Non-pigmented ciliary epithelial cell (primary cell): Measurements from ENCODE around the gene CEACAM3.
A peak's percentile ranks its signal among the peaks of the same experiment; 100 is the strongest.

ENCODE experiments used
- DNase-seq: peaks from one replicate; pipeline ENCODE4 v3.0.0-alpha.2; 2010; ENCODE audit warnings: low read depth

Gene CEACAM3

GRCh38 chr19:41845001-41845050 lies 48.4 kb downstream of the CEACAM3 start, which contains the start of gene DMRTC2:
Gene DMRTC2, plus strand, starts transcription at chr19:41845042. Its CDS starts 2,387 bp downstream, at chr19:41847429.
- no peak for DNase-seq

DNA sequence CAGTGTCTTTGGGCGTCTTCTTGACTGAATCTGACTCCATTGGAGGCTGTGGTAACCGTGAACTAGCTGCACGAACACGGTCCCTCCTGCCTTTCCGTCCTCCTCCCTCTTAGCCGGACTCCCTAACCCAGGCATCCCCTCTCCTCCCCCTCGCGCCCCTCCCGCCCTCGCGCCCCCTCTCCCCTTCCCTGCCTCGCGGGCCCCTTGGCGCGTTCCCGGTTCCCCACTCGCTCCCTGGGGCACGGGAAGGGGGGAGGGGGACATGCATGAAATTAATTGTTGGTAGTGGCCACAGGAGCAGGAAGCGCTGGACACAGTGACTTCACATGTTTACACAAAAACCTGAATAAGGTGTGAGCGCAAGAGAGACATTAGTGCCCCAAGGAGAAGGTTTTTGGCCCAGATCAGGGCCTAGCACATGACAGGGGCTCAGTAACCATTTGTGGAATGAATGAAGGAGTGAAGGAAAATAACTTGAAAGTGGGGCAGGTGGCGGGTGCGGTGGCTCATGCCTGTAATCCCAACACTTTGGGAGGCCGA lies 48.7 kb downstream of the CEACAM3 start:
- DNase-seq = no peak

- DNase-seq = no peak
Observed at GRCh38 chr19:41847351-41848105, 51.1 kb downstream of the CEACAM3 start.

DNA sequence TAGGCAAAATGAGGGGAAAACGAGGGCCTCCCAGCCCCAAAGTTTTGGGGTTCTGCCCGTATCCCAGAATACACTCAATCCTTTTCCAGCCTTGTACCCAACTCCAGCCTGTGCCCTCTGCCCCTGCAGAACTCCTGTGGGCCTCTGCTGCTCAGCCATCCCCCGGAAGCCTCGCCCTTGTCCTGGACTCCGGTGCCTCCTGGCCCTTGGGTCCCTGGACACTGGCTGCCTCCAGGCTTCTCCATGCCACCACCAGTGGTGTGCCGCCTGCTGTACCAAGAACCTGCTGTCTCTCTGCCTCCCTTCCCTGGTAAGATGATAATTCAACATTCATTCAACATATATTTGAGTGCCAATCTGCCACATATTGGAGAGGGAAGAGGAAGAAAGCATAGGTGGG lies 52.3 kb downstream of the CEACAM3 start:
- DNase-seq = no peak

GRCh38 chr19:41849067-41849466 lies 52.7 kb downstream of the CEACAM3 start:
- DNase-seq = no peak

GRCh38 chr19:41850381-41850780 lies 54.0 kb downstream of the CEACAM3 start:
- DNase-seq = no peak

DNA sequence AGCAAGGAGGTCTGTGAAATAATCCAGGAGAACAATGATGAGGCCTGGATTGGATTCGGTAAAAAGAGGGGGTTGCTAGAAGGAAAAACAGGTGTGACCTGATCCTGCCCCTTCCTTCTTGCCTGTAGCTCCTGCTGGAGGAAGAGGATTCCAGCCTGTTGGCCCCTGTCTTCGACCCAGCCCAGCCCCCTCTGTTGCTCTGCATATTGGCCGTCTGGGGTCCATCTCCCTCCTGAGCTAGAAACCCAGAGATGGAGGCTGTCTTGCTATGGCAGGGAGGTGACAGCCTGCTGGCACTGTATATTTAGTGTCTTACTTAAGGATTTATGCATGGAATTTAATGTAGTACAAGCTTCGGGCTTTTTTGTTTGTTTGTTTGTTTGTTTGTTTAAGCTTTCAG lies 55.1 kb downstream of the CEACAM3 start:
- DNase-seq = no peak

DNA sequence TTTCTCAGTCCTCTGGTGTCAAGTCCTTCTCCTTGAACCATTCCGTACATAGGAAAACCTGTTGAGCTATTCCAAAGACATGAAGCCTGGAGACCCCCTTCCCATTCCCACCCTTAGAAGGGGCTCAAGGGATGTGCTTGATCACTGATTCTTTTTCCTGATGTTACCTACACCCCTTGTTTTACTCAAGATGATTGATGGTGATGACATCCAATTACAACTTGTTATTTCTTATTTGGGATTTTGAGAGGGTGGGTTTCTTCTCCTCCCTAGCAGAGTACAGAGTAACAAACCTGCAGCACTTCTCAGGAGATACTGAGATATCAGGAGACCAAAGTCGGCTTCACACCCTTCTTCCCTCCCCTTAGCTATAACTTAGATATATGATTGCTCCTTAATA lies 57.0 kb downstream of the CEACAM3 start:
- no peak for DNase-seq

GRCh38 chr19:41853768-41854167 lies 57.4 kb downstream of the CEACAM3 start:
- no peak for DNase-seq

GRCh38 chr19:41859213-41859617 lies 62.8 kb downstream of the CEACAM3 start:
- DNase-seq = no peak

- DNase-seq = peak; percentile 90
Observed at GRCh38 chr19:41859618-41860418, 63.4 kb downstream of the CEACAM3 start, which contains the start of gene RPS19. Gene RPS19, plus strand, starts transcription at chr19:41860255. Its CDS starts 520 bp downstream, at chr19:41860775.

GRCh38 chr19:41860419-41861115 lies 64.2 kb downstream of the CEACAM3 start:
- DNase-seq = no peak
